GM19193 (cell line): ENCODE data around the gene MAP2K6.

Source experiments
- POLR2A ChIP-seq: IDR thresholded peaks from 4 replicates; pipeline ENCODE4 v1.6.1; 2011; ENCODE audit not compliant: insufficient read depth, insufficient read length; ENCODE audit errors: extremely low read depth

The MAP2K6 gene

GRCh38 chr17:69462882-69463281 lies 48.4 kb downstream of the MAP2K6 start:
- no peak for TF ChIP-seq POLR2A

GRCh38 chr17:69466451-69466850 lies 52.0 kb downstream of the MAP2K6 start:
- TF ChIP-seq POLR2A, result no peak

DNA sequence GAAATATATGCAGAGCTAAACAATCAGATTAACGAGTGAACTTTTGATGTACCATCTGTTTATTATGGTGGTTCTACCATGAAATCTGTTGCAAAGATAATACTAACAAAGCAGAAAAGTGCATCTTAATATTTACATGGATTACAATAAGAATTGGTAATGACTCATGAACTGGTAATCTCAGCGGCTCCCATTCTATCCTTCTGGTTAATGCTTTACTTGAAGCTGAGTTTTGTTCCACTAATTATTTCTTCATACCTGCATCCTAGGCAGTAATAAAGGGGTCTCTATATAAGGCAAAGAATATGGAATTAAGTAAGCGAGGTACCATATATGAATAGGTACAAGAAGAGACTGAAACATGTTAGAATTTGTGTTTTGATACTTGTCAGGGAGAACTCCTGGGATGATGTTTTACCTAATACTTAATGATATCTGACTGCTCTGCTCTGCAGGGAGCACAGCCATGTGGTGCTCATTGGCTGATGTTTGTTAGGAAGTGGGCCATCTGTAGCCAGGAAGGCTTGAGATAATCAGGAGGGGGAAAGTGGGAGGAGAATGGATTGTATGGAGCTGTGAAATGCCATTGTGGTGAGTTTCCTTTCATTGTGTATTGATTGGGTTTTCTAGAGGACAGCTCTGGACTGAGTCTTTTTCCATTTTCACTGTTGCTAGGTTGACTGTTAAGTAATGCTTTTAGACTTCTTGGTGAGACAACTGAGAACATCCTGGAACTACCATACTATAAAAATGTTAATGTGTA lies 52.6 kb downstream of the MAP2K6 start:
- TF ChIP-seq POLR2A, result no peak

DNA sequence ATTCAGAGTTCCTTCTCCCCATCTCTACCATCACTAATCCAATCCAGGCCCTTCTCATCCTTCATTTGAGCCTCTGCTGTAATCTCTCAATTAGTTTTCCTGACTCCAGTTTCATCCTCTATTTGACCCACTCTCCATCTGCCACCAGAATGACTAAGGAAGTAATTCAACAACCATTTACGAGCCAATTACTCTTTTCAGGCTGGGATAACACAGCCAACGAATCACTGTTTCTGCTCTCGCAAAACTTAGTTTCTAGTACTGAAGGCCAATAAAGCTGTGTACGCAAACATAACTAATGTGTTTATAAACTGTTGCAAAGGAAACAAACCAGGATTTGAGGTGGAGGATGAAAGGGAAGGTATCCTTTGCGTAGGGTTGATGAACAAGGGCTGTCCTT lies 53.7 kb downstream of the MAP2K6 start:
- no peak for TF ChIP-seq POLR2A

DNA sequence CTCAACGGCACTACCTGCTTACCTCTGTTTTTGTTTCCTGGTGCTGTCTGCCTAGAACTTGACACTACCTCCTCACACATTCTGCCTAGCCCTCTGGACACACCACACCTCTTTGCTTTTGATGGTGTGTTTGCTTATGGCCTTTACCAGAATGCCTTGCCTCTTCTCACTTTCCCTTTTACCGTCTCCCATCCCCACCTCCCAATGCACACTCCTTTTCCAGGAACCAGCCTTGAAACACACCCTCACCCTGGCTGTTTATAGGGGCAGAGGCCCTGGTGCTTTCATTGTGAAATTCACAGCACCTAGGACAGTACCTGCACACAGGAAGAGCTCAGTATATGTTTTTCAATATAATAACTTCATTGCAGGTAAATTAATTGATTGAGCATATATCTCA lies 56.2 kb downstream of the MAP2K6 start:
- no peak for TF ChIP-seq POLR2A

DNA sequence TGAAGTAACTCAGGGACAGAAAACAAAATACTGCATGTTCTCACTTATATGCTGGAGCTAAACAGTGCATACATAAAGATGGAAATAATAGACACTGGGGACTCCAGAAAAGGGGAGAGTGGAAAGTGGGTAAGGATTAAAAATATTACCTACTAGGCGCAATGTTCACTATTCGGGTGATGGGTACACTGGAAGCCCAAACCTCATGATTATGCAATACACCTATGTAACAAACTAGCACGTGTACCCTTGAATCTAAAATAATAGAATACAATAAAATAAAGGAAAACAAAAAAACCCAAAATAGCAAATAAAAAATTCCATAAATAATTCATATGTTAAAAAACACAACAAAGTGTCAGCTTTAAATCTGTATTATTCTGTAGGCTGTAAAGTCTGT lies 56.9 kb downstream of the MAP2K6 start:
- TF ChIP-seq POLR2A, result no peak

GRCh38 chr17:69473841-69474831 lies 59.6 kb downstream of the MAP2K6 start:
- TF ChIP-seq POLR2A, result no peak

GRCh38 chr17:69477204-69477902 lies 62.9 kb downstream of the MAP2K6 start:
- no peak for TF ChIP-seq POLR2A

DNA sequence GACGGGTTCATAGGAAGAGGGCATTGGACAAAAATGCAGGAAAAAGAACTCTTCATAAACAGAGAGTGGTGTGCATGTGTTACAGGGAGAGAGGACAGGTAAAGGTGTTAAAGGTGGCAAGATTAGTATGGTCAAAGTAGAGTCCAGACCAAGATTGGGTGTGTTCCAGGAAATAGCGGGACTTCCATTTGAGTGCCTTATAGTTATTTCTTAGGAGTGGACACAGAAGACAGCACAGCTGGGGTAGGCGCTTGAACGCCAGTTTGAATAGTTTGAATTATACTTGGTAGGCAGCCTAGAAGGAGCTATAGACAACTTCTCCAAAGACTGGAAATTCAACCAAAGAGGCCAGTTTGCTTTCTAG lies 63.4 kb downstream of the MAP2K6 start:
- TF ChIP-seq POLR2A, result no peak

GRCh38 chr17:69478916-69479315 lies 64.4 kb downstream of the MAP2K6 start:
- TF ChIP-seq POLR2A, result no peak

DNA sequence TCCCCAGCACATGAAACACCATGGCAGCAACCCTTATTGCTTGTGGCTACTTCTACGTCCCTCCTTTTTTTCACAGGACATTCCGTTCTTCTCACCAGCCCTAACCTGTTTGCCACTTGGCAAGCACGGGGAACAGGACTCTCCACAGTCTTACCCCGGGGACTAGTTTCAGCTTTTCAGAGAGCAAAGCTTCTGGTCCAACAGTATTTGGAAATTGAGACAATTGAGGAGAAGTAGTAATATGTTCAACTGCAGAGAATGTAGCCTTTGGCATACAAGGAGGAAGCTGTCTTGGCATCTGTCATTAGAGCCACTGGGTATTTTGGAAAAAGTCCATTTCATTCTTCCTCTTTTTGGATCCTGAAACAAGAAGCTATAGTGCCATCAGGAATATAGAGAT lies 65.7 kb downstream of the MAP2K6 start:
- TF ChIP-seq POLR2A, result no peak

GRCh38 chr17:69485251-69485661 lies 70.8 kb downstream of the MAP2K6 start:
- TF ChIP-seq POLR2A, result no peak

- no peak for TF ChIP-seq POLR2A
Measured at GRCh38 chr17:69485901-69486643, 71.6 kb downstream of the MAP2K6 start.
